Neural crest cell (in vitro differentiated cells): Measurements from ENCODE around the gene ENDOV. TPM values are rescaled to one million over a fixed set of nuclear protein-coding genes. Genes with fewer than 3 reads are reported as not detected.

Experiments
- DNase-seq: peaks from one replicate; pipeline ENCODE4 v3.0.0; 2021; ENCODE audit warnings: low read depth, mixed read lengths, low spot score
- H3K27ac Mint-ChIP-seq: one replicate; pipeline ENCODE4 v1.8.0; 2021; ENCODE audit warnings: mild to moderate bottlenecking, mixed read lengths; ENCODE audit not compliant: unreplicated experiment
- H3K27me3 Mint-ChIP-seq: 2 replicates; pipeline ENCODE4 v1.8.0; 2021; ENCODE audit warnings: low read depth, mild to moderate bottlenecking, mixed read lengths
- H3K36me3 Mint-ChIP-seq: 2 replicates; pipeline ENCODE4 v1.8.0; 2021; ENCODE audit warnings: low read depth, mild to moderate bottlenecking, mixed read lengths
- H3K4me1 Mint-ChIP-seq: 2 replicates; pipeline ENCODE4 v1.8.0; 2021; ENCODE audit warnings: mixed read lengths
- H3K4me3 Mint-ChIP-seq: one replicate; pipeline ENCODE4 v1.8.0; 2021; ENCODE audit warnings: mild to moderate bottlenecking, mixed read lengths
- H3K9me3 Mint-ChIP-seq: 2 replicates; pipeline ENCODE4 v1.8.0; 2021; ENCODE audit warnings: mixed read lengths
- CTCF ChIP-seq: fragments of 200-600 bp; sonication (generic); conservative IDR thresholded peaks from 2 replicates; pipeline ENCODE4 v1.5.0; 2021; ENCODE audit warnings: antibody characterized with exemption, mild to moderate bottlenecking
- total RNA-seq: library from RNA; stranded (reverse); gene quantifications from 2 replicates; pipeline ENCODE4 v1.2.1, GENCODE V29; 2021

ENDOV gene
- total RNA-seq, 1 donor from 2014 or later = 38.0 TPM

- Mint-ChIP-seq H3K27ac (no peak overlapping the region), H3K9me3 (no peaks in the 10 kb centered on the region), H3K4me1 (no peaks in the 10 kb centered on the region), H3K36me3 (peaks cover 5% of the 10 kb centered on the region), H3K27me3 (no peaks in the 10 kb centered on the region), H3K4me3 (no peak overlapping the region)
- DNase-seq = no peak
- no peak for TF ChIP-seq CTCF
Measured at GRCh38 chr17:80382956-80383355, 32.0 kb upstream of the ENDOV start.

GRCh38 chr17:80384078-80384960 lies 30.6 kb upstream of the ENDOV start:
- H3K9me3 Mint-ChIP-seq = no peaks in the 10 kb centered on the region
- H3K36me3 Mint-ChIP-seq = peaks cover 5% of the 10 kb centered on the region
- H3K4me3 Mint-ChIP-seq = no peak overlapping the region
- DNase-seq = no peak
- no peaks in the 10 kb centered on the region for H3K27me3 Mint-ChIP-seq
- TF ChIP-seq CTCF = no peak
- H3K27ac Mint-ChIP-seq = no peak overlapping the region
- H3K4me1 Mint-ChIP-seq = no peaks in the 10 kb centered on the region

- TF ChIP-seq CTCF = no peak
- H3K4me3 Mint-ChIP-seq = no peak overlapping the region
- no peaks in the 10 kb centered on the region for H3K9me3 Mint-ChIP-seq
- no peaks in the 10 kb centered on the region for H3K4me1 Mint-ChIP-seq
- no peak for DNase-seq
- H3K27ac Mint-ChIP-seq = no peak overlapping the region
- no peaks in the 10 kb centered on the region for H3K27me3 Mint-ChIP-seq
- H3K36me3 Mint-ChIP-seq = peaks cover 5% of the 10 kb centered on the region
Measured at GRCh38 chr17:80385046-80385445, 29.9 kb upstream of the ENDOV start.

GRCh38 chr17:80386341-80386740 lies 28.6 kb upstream of the ENDOV start:
- Mint-ChIP-seq H3K4me1 (no peaks in the 10 kb centered on the region), H3K27me3 (no peaks in the 10 kb centered on the region), H3K4me3 (no peak overlapping the region), H3K9me3 (no peaks in the 10 kb centered on the region), H3K36me3 (peaks cover 5% of the 10 kb centered on the region), H3K27ac (no peak overlapping the region)
- DNase-seq = no peak
- TF ChIP-seq CTCF = no peak

- H3K9me3 Mint-ChIP-seq = no peaks in the 10 kb centered on the region
- DNase-seq = no peak
- no peaks in the 10 kb centered on the region for H3K4me1 Mint-ChIP-seq
- no peaks in the 10 kb centered on the region for H3K27me3 Mint-ChIP-seq
- peak overlapping the region; percentile 66 for H3K27ac Mint-ChIP-seq
- H3K36me3 Mint-ChIP-seq = peaks cover 5% of the 10 kb centered on the region
- H3K4me3 Mint-ChIP-seq = no peak overlapping the region
- TF ChIP-seq CTCF = no peak
Measured at GRCh38 chr17:80387071-80387470, 27.9 kb upstream of the ENDOV start.
